NCI-H2227 treated with DMSO at 0.1 percent for 48 hours (cell line): ENCODE data around the gene ASCL5.
"Not testable (repeated sequence)": the region's sequence is repeated elsewhere in the genome, so short reads cannot be mapped to it uniquely, and the experiment has no call there.

Experiments
- DNase-seq: peaks from one replicate; lab custom pipeline; 2025; lab: John Stamatoyannopoulos, UW

ASCL5 gene

GRCh38 chr1:201126832-201127754, at the start of gene ASCL5:
Gene ASCL5, minus strand, starts transcription at chr1:201127184. Its CDS starts 11,812 bp downstream, at chr1:201115372.
- no peak for DNase-seq

GRCh38 chr1:201175820-201176500, 49.0 kb upstream of the ASCL5 start:
- DNase-seq = no peak

GRCh38 chr1:201173736-201174135, 46.8 kb upstream of the ASCL5 start:
- no peak for DNase-seq

GRCh38 chr1:201172999-201173610, 46.1 kb upstream of the ASCL5 start:
- no peak for DNase-seq

GRCh38 chr1:201172326-201172725, 45.3 kb upstream of the ASCL5 start:
- DNase-seq = no peak

- peak; percentile 66 for DNase-seq
Measured at GRCh38 chr1:201171063-201172036, 44.4 kb upstream of the ASCL5 start.

- peak; percentile 76 for DNase-seq
Measured at GRCh38 chr1:201170533-201171062, 43.6 kb upstream of the ASCL5 start.

GRCh38 chr1:201169971-201170532, 43.1 kb upstream of the ASCL5 start:
- no peak for DNase-seq

- no peak for DNase-seq
Measured at GRCh38 chr1:201169203-201169602, 42.2 kb upstream of the ASCL5 start.

GRCh38 chr1:201167041-201167991, 40.3 kb upstream of the ASCL5 start:
- DNase-seq = no peak

GRCh38 chr1:201164645-201165044, 37.7 kb upstream of the ASCL5 start:
- no peak for DNase-seq

- no peak for DNase-seq
Measured at GRCh38 chr1:201163707-201164106, 36.7 kb upstream of the ASCL5 start.

GRCh38 chr1:201163036-201163435, 36.1 kb upstream of the ASCL5 start:
- DNase-seq = not testable (repeated sequence)

- no peak for DNase-seq
Measured at GRCh38 chr1:201157949-201158348, 31.0 kb upstream of the ASCL5 start.

- DNase-seq = no peak
Measured at GRCh38 chr1:201156819-201157218, 29.8 kb upstream of the ASCL5 start.

GRCh38 chr1:201156346-201156745, 29.4 kb upstream of the ASCL5 start:
- DNase-seq = no peak

GRCh38 chr1:201155354-201155753, 28.4 kb upstream of the ASCL5 start:
- DNase-seq = no peak

GRCh38 chr1:201154389-201155165, 27.6 kb upstream of the ASCL5 start, which contains the start of gene TMEM9:
Gene TMEM9, minus strand, starts transcription at chr1:201154474. Its CDS starts 551 bp downstream, at chr1:201153923.
- peak; percentile 97 for DNase-seq
